Measurements from ENCODE around the gene SLCO4A1.

Gene SLCO4A1

GRCh38 chr20:62638055-62638570 is 4.2 kb upstream of the SLCO4A1 start:
- no peak for DNase-seq (ENCODE audit: low read depth)

GRCh38 chr20:62638679-62639406 is 3.5 kb upstream of the SLCO4A1 start:
- no peak for DNase-seq (ENCODE audit: low read depth)

GRCh38 chr20:62639765-62640164 is 2.5 kb upstream of the SLCO4A1 start:
- DNase-seq (ENCODE audit: low read depth), result no peak

- no peak for DNase-seq (ENCODE audit: low read depth)
Measured at GRCh38 chr20:62640870-62641269, 1.4 kb upstream of the SLCO4A1 start.

GRCh38 chr20:62641321-62642050 is 817 bp upstream of the SLCO4A1 start:
- no peak for DNase-seq (ENCODE audit: low read depth)

GRCh38 chr20:62642666-62643520 is 590 bp downstream of the SLCO4A1 start:
- peak; percentile 44 for DNase-seq (ENCODE audit: low read depth)

GRCh38 chr20:62643521-62644043 is 1.3 kb downstream of the SLCO4A1 start:
- DNase-seq (ENCODE audit: low read depth), result no peak

- no peak for DNase-seq (ENCODE audit: low read depth)
Measured at GRCh38 chr20:62644044-62644795, 1.9 kb downstream of the SLCO4A1 start.

- DNase-seq (ENCODE audit: low read depth), result no peak
Measured at GRCh38 chr20:62644802-62645496, 2.6 kb downstream of the SLCO4A1 start.

- no peak for DNase-seq (ENCODE audit: low read depth)
Measured at GRCh38 chr20:62645613-62646012, 3.3 kb downstream of the SLCO4A1 start.

GRCh38 chr20:62646851-62647520 is 4.7 kb downstream of the SLCO4A1 start:
- DNase-seq (ENCODE audit: low read depth), result no peak

- DNase-seq (ENCODE audit: low read depth), result no peak
Measured at GRCh38 chr20:62647521-62648317, 5.4 kb downstream of the SLCO4A1 start.

GRCh38 chr20:62648318-62648995 is 6.2 kb downstream of the SLCO4A1 start:
- no peak for DNase-seq (ENCODE audit: low read depth)

GRCh38 chr20:62649140-62649539 is 6.8 kb downstream of the SLCO4A1 start:
- no peak for DNase-seq (ENCODE audit: low read depth)

- no peak for DNase-seq (ENCODE audit: low read depth)
Measured at GRCh38 chr20:62650551-62651284, 8.4 kb downstream of the SLCO4A1 start.

GRCh38 chr20:62651285-62652021 is 9.2 kb downstream of the SLCO4A1 start:
- peak; percentile 77 for DNase-seq (ENCODE audit: low read depth)
